Measurements from ENCODE around the gene TYRP1.

TYRP1 gene

DNA sequence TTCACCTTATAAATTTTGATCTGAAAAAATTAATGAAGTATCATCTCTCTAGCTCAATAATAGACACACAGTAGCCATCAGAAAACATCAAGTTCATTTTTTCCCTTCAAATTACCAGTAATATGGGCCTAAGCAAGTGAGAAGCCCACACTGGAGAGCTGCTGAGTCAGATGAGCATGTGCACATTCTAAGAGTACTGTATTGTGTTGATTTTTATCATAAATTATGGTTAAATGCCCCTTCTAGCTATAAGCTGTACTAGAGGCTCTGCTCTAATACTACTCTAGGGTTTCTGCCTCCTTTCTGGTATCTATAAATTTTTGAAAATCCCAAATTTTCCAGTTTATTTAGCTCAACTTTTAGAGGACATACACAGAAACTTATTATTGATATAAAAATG, 42.1 kb upstream of the TYRP1 start:
- Histone ChIP-seq H3K4me3 (ENCODE audit: low read length) (no peak overlapping the region), H2AFZ (ENCODE audit: low read length) (no peak overlapping the region), H3K4me1 (ENCODE audit: low read length) (no peaks in the 10 kb centered on the region), H3K9me2 (replicated peaks; ENCODE audit: insufficient read depth, low read length) (no peaks in the 10 kb centered on the region), H3K9me3 (replicated peaks; ENCODE audit: insufficient read depth, low read length) (no peaks in the 10 kb centered on the region), H3K27ac (ENCODE audit: low read length) (no peak overlapping the region), H3K9ac (ENCODE audit: low read length) (no peak overlapping the region), H3K4me2 (ENCODE audit: low read depth, low read length) (no peak overlapping the region), H3F3A (ENCODE audit: insufficient read depth, low read length) (no peaks in the 10 kb centered on the region), H4K20me1 (ENCODE audit: insufficient read depth, low read length) (no peaks in the 10 kb centered on the region), H3K36me3 (replicated peaks; ENCODE audit: insufficient read depth, low read length) (no peaks in the 10 kb centered on the region), H3K79me2 (ENCODE audit: low read length) (no peaks in the 10 kb centered on the region), H3K27me3 (replicated peaks; ENCODE audit: insufficient read depth, low read length) (no peaks in the 10 kb centered on the region)
- DNase-seq, result no peak
- TF ChIP-seq EZH2 (optimal IDR thresholded peaks at IDR 0.05; ENCODE audit: low read depth, low read length) (no peak), EZH2phosphoT487 (IDR thresholded peaks at IDR 0.05; ENCODE audit: low read length) (no peak)
- TF ChIP-seq, protein P1, sequence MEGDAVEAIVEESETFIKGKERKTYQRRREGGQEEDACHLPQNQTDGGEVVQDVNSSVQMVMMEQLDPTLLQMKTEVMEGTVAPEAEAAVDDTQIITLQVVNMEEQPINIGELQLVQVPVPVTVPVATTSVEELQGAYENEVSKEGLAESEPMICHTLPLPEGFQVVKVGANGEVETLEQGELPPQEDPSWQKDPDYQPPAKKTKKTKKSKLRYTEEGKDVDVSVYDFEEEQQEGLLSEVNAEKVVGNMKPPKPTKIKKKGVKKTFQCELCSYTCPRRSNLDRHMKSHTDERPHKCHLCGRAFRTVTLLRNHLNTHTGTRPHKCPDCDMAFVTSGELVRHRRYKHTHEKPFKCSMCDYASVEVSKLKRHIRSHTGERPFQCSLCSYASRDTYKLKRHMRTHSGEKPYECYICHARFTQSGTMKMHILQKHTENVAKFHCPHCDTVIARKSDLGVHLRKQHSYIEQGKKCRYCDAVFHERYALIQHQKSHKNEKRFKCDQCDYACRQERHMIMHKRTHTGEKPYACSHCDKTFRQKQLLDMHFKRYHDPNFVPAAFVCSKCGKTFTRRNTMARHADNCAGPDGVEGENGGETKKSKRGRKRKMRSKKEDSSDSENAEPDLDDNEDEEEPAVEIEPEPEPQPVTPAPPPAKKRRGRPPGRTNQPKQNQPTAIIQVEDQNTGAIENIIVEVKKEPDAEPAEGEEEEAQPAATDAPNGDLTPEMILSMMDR (IDR thresholded peaks at IDR 0.05; ENCODE audit: low read length), result no peak

DNA sequence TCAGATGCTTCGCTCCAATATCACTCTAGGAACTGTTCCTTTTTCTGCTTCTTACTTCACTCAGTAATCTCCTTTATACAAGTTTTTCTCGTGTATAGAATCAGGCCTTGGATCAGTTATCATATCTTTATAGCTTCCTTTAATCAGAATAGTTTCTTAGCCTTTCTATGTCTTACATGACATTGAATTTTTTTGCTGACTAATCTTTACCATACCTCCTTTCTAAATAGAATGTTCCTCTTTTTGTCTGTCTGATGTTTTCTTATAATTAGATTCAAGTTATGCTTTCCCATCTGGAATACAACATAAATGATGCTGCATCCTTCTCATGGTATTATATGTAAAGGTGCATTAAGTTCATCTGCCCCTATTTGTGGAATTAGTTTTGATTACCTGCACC, 40.2 kb upstream of the TYRP1 start:
- H2AFZ ChIP-seq (ENCODE audit: low read length), result no peak overlapping the region
- no peaks in the 10 kb centered on the region for H4K20me1 ChIP-seq (ENCODE audit: insufficient read depth, low read length)
- no peaks in the 10 kb centered on the region for H3K9me2 ChIP-seq (replicated peaks; ENCODE audit: insufficient read depth, low read length)
- DNase-seq, result no peak
- H3K9ac ChIP-seq (ENCODE audit: low read length), result no peak overlapping the region
- H3K4me2 ChIP-seq (ENCODE audit: low read depth, low read length), result no peak overlapping the region
- no peaks in the 10 kb centered on the region for H3F3A ChIP-seq (ENCODE audit: insufficient read depth, low read length)
- no peak for TF ChIP-seq EZH2 (optimal IDR thresholded peaks at IDR 0.05; ENCODE audit: low read depth, low read length)
- no peaks in the 10 kb centered on the region for H3K79me2 ChIP-seq (ENCODE audit: low read length)
- H3K36me3 ChIP-seq (replicated peaks; ENCODE audit: insufficient read depth, low read length), result no peaks in the 10 kb centered on the region
- H3K4me3 ChIP-seq (ENCODE audit: low read length), result no peak overlapping the region
- H3K9me3 ChIP-seq (replicated peaks; ENCODE audit: insufficient read depth, low read length), result no peaks in the 10 kb centered on the region
- H3K4me1 ChIP-seq (ENCODE audit: low read length), result no peaks in the 10 kb centered on the region
- no peak overlapping the region for H3K27ac ChIP-seq (ENCODE audit: low read length)
- no peaks in the 10 kb centered on the region for H3K27me3 ChIP-seq (replicated peaks; ENCODE audit: insufficient read depth, low read length)

DNA sequence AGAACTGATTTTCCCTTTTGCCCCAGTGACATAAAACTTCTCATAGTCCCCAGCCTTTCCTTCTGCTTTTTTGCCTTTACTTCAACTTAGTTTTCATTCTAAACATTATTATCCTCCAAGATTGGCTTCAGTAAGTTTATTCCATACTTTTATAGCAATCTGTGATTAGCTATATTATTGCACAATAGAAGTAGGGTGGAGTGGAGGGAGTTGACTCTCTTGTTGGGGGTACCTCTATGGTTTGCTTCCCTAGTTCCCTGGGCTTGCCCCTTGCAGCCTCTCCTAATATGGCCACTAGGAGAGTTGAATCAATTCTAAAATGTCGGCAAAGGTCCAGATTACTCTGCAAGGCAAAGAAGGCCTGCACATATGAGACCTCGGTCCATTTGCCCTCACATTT, 36.4 kb upstream of the TYRP1 start:
- Histone ChIP-seq H3K27me3 (replicated peaks; ENCODE audit: insufficient read depth, low read length) (no peaks in the 10 kb centered on the region), H3K4me1 (ENCODE audit: low read length) (no peaks in the 10 kb centered on the region), H3K4me3 (ENCODE audit: low read length) (no peak overlapping the region), H3K9ac (ENCODE audit: low read length) (no peak overlapping the region), H3K4me2 (ENCODE audit: low read depth, low read length) (no peak overlapping the region), H3K36me3 (replicated peaks; ENCODE audit: insufficient read depth, low read length) (no peaks in the 10 kb centered on the region), H3K79me2 (ENCODE audit: low read length) (no peaks in the 10 kb centered on the region), H2AFZ (ENCODE audit: low read length) (no peak overlapping the region), H3K9me3 (replicated peaks; ENCODE audit: insufficient read depth, low read length) (no peaks in the 10 kb centered on the region), H4K20me1 (ENCODE audit: insufficient read depth, low read length) (no peaks in the 10 kb centered on the region), H3K27ac (ENCODE audit: low read length) (no peak overlapping the region), H3F3A (ENCODE audit: insufficient read depth, low read length) (no peaks in the 10 kb centered on the region), H3K9me2 (replicated peaks; ENCODE audit: insufficient read depth, low read length) (no peaks in the 10 kb centered on the region)
- TF ChIP-seq EZH2 (optimal IDR thresholded peaks at IDR 0.05; ENCODE audit: low read depth, low read length) (no peak), EZH2phosphoT487 (IDR thresholded peaks at IDR 0.05; ENCODE audit: low read length) (no peak)
- TF ChIP-seq, protein P1 (IDR thresholded peaks at IDR 0.05; ENCODE audit: low read length), result no peak
- no peak for DNase-seq

DNA sequence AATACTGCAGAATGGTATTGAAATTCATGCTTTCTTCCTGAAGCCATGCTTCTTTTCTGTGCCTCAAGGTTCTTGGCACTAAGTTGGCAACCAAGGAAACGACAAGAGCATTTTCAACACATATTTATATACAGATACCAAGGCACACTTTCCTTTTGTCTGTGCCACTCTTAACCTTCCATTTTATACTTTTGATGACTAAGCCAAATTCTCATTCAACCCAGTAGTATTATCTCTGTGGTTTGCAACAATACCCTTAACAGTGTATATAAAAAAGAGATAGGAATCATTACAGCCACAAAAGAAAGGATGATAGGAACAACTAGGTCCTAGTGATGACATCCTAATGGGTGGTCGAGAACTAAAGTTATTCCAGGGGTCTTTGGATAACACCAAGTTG, 36.0 kb upstream of the TYRP1 start:
- Histone ChIP-seq H3K9me2 (replicated peaks; ENCODE audit: insufficient read depth, low read length) (no peaks in the 10 kb centered on the region), H3K4me3 (ENCODE audit: low read length) (no peak overlapping the region), H3K27ac (ENCODE audit: low read length) (no peak overlapping the region), H4K20me1 (ENCODE audit: insufficient read depth, low read length) (no peaks in the 10 kb centered on the region), H2AFZ (ENCODE audit: low read length) (no peak overlapping the region), H3K4me2 (ENCODE audit: low read depth, low read length) (no peak overlapping the region), H3K36me3 (replicated peaks; ENCODE audit: insufficient read depth, low read length) (no peaks in the 10 kb centered on the region), H3K9ac (ENCODE audit: low read length) (no peak overlapping the region), H3K79me2 (ENCODE audit: low read length) (no peaks in the 10 kb centered on the region), H3K9me3 (replicated peaks; ENCODE audit: insufficient read depth, low read length) (no peaks in the 10 kb centered on the region), H3K27me3 (replicated peaks; ENCODE audit: insufficient read depth, low read length) (no peaks in the 10 kb centered on the region), H3F3A (ENCODE audit: insufficient read depth, low read length) (no peaks in the 10 kb centered on the region), H3K4me1 (ENCODE audit: low read length) (no peaks in the 10 kb centered on the region)
- TF ChIP-seq, protein P1 (IDR thresholded peaks at IDR 0.05; ENCODE audit: low read length), result no peak
- TF ChIP-seq EZH2 (optimal IDR thresholded peaks at IDR 0.05; ENCODE audit: low read depth, low read length), result no peak
- no peak for DNase-seq

Measured in MM.1S (cell line).